SK-N-MC (cell line): ENCODE data around the gene NOP9.

Experiments
- EZH2 ChIP-seq: fragments of 200-600 bp; sonication (generic); IDR thresholded peaks from one replicate; pipeline ENCODE4 v1.6.1; 2017; ENCODE audit warnings: antibody characterized with exemption
- FOXP2 ChIP-seq: optimal IDR thresholded peaks from 2 replicates; pipeline ENCODE3; 2011; ENCODE audit warnings: mild to moderate bottlenecking, moderate library complexity; ENCODE audit not compliant: insufficient read depth; ENCODE audit errors: extremely low read length, control extremely low read depth
- POLR2AphosphoS5 ChIP-seq: IDR thresholded peaks from 2 replicates; pipeline ENCODE4 v1.6.1; 2012; ENCODE audit warnings: mild to moderate bottlenecking, low read depth, low read length, borderline replicate concordance

- TF ChIP-seq EZH2 (no peak), POLR2AphosphoS5 (no peak), FOXP2 (no peak)
Measured at GRCh38 chr14:24343795-24344660, 44.4 kb downstream of the NOP9 start.
